Stimulated activated CD8-positive, alpha-beta memory T cell treated with anti-CD3 and anti-CD28 coated beads, Interleukin-15, amount 100 ng/mL, for 24 hours (primary cell): ENCODE data around the gene CSNK1G2.
"Not testable (repeated sequence)": the region's sequence is repeated elsewhere in the genome, so short reads cannot be mapped to it uniquely, and the experiment has no call there.

Experiments used
- DNase-seq: peaks from one replicate; pipeline ENCODE4 v3.0.0-alpha.2; 2020; ENCODE audit warnings: low read depth

CSNK1G2 gene

GRCh38 chr19:1988464-1988863 lies 47.5 kb downstream of the CSNK1G2 start:
- DNase-seq = not testable (repeated sequence)

- no peak for DNase-seq
Measured at GRCh38 chr19:1989513-1990229, 48.7 kb downstream of the CSNK1G2 start.

GRCh38 chr19:1990230-1991017 lies 49.5 kb downstream of the CSNK1G2 start:
- no peak for DNase-seq

- DNase-seq = no peak
Measured at GRCh38 chr19:1991018-1991913, 50.3 kb downstream of the CSNK1G2 start.

- peak; percentile 26 for DNase-seq
Measured at GRCh38 chr19:1992759-1993260, 51.8 kb downstream of the CSNK1G2 start.

GRCh38 chr19:1997353-1998233 lies 56.6 kb downstream of the CSNK1G2 start:
- DNase-seq = no peak

GRCh38 chr19:1998712-1999708 lies 58.0 kb downstream of the CSNK1G2 start:
- DNase-seq = no peak

GRCh38 chr19:1999856-2000515 lies 59.0 kb downstream of the CSNK1G2 start:
- DNase-seq = no peak

- no peak for DNase-seq
Measured at GRCh38 chr19:2003874-2004273, 62.9 kb downstream of the CSNK1G2 start.

- DNase-seq = no peak
Measured at GRCh38 chr19:2010135-2010668, 69.2 kb downstream of the CSNK1G2 start.

GRCh38 chr19:2011169-2011568 lies 70.2 kb downstream of the CSNK1G2 start:
- no peak for DNase-seq

- no peak for DNase-seq
Measured at GRCh38 chr19:2012941-2013682, 72.1 kb downstream of the CSNK1G2 start.

GRCh38 chr19:2013683-2013961 lies 72.7 kb downstream of the CSNK1G2 start:
- no peak for DNase-seq

GRCh38 chr19:2014131-2014571 lies 73.2 kb downstream of the CSNK1G2 start:
- no peak for DNase-seq

- DNase-seq = no peak
Measured at GRCh38 chr19:2014731-2015607, 74.0 kb downstream of the CSNK1G2 start.

- peak; percentile 32 for DNase-seq
Measured at GRCh38 chr19:2015608-2015950, 74.6 kb downstream of the CSNK1G2 start, which contains the start of gene BTBD2. Gene BTBD2, minus strand, starts transcription at chr19:2015714. Its CDS starts 11 bp downstream, at chr19:2015703.

- no peak for DNase-seq
Measured at GRCh38 chr19:2016041-2016807, 75.3 kb downstream of the CSNK1G2 start.
